Esophagus squamous epithelium (tissue), 5 donors: ENCODE measurements around the gene DHX15. TPM values are rescaled to one million over a fixed set of nuclear protein-coding genes. Genes with fewer than 3 reads are reported as not detected.

ENCODE experiments used
- DNase-seq: peaks from one replicate; lab custom pipeline; 2025; lab: John Stamatoyannopoulos, UW
- H3K27ac ChIP-seq, 4 donors: fragments of 200-600 bp; sonication (generic); one replicate each; pipeline ENCODE4 v1.5.1; 2016 to 2019; ENCODE audit warnings: mild to moderate bottlenecking in 1 of 4
- H3K27me3 ChIP-seq, 4 donors: fragments of 200-600 bp; sonication (generic); 1 replicate in 3 of 4; 2 replicates in 1 of 4; pipeline versions ENCODE4 v1.5.1 to v1.6.0; 2017 to 2021; ENCODE audit warnings: antibody characterized with exemption in 1 of 4
- H3K36me3 ChIP-seq, 3 donors: fragments of 200-600 bp; sonication (generic); one replicate each; pipeline ENCODE4 v1.5.1; 2016 to 2019
- H3K4me1 ChIP-seq, 3 donors: fragments of 200-600 bp; sonication (generic); one replicate each; pipeline ENCODE4 v1.5.1; 2017 to 2019
- H3K4me3 ChIP-seq, 4 donors: fragments of 200-600 bp; sonication (generic); 1 replicate in 3 of 4; 2 replicates in 1 of 4; pipeline ENCODE4 v1.5.1; 2016 to 2019; ENCODE audit warnings: mild to moderate bottlenecking in 2 of 4, moderate library complexity in 1 of 4
- H3K9me3 ChIP-seq, 3 donors: fragments of 200-600 bp; sonication (generic); one replicate each; pipeline ENCODE4 v1.5.1; 2016 to 2019
- CTCF ChIP-seq, 6 experiments: fragments of 450-650 bp in 4 of 6; fragments of 200-600 bp in 2 of 6; sonication (generic) in 2 of 6; IDR thresholded peaks; one replicate each; pipeline ENCODE4 v1.5.1; 2016 to 2019; ENCODE audit warnings: antibody characterized with exemption in 6 of 6, mild to moderate bottlenecking in 4 of 6, moderate library complexity in 4 of 6
- POLR2A ChIP-seq, 4 donors: fragments of 450-650 bp; IDR thresholded peaks; one replicate each; pipeline ENCODE4 v1.6.1; 2017; ENCODE audit warnings: antibody characterized with exemption in 4 of 4, mild to moderate bottlenecking in 4 of 4, moderate library complexity in 3 of 4
- WGBS, 2 donors: methylation state at CpG; one replicate each; pipeline ENCODE4 v1.1.5; 2018; 5-methylcytosine and 5-hydroxymethylcytosine counted together
- intact Hi-C: fragments of 100-400 bp; cut with DNase I; formaldehyde crosslinking; loops from one replicate; pipeline ENCODE4 v1.15.0; 2022
- total RNA-seq, 4 donors: library from RNA; depleted of rRNA; stranded (reverse); fragments of >200 nt; gene quantifications; one replicate each; pipeline ENCODE4 v1.1.0, GENCODE V29; 2016
- donor health status: DM: yes; HTN: yes; CAD: no.

The DHX15 gene
- total RNA-seq, 4 donors from 2014 or later: 74.1 to 160 (median 119) TPM

- Histone ChIP-seq H3K27me3 (no peaks in the 10 kb centered on the region), H3K4me1 (peaks cover 0 to 21% (median 4%) of the 10 kb centered on the region in 3 donors), H3K9me3 (no peaks in the 10 kb centered on the region), H3K36me3 (no peaks in the 10 kb centered on the region), H3K4me3 (no peak overlapping the region), H3K27ac (no peak overlapping the region)
- 83% methylated on average over 2 of the region's 22 CpGs; no CpG with 5 or more reads in 1 of the 2 donors for WGBS, 2 donors
- no peak for DNase-seq
- intact Hi-C loops: no loop called here
- no peak for TF ChIP-seq CTCF (IDR thresholded peaks at IDR 0.05)
- TF ChIP-seq POLR2A (IDR thresholded peaks at IDR 0.05): no peak
These were observed 14.9 kb upstream of the DHX15 start for GRCh38 chr4:24599275-24599674.

- WGBS, 2 donors: 53 to 58% methylated on average over 8 of the region's 8 CpGs
- Histone ChIP-seq H3K4me1 (peaks cover 0 to 21% (median 4%) of the 10 kb centered on the region in 3 donors), H3K27me3 (no peaks in the 10 kb centered on the region), H3K36me3 (no peaks in the 10 kb centered on the region), H3K27ac (peak overlapping the region; percentile 68 to 78 (median 73)), H3K4me3 (no peak overlapping the region), H3K9me3 (no peaks in the 10 kb centered on the region)
- TF ChIP-seq CTCF (IDR thresholded peaks at IDR 0.05): no peak
- no peak for TF ChIP-seq POLR2A (IDR thresholded peaks at IDR 0.05)
- intact Hi-C loops: no loop called here
- DNase-seq: no peak
These were observed 13.7 kb upstream of the DHX15 start for GRCh38 chr4:24598025-24598424.

GRCh38 chr4:24595659-24596058, 11.3 kb upstream of the DHX15 start:
- Histone ChIP-seq H3K9me3 (no peaks in the 10 kb centered on the region), H3K4me1 (peaks cover 0 to 21% (median 4%) of the 10 kb centered on the region in 3 donors), H3K27ac (no peak overlapping the region), H3K27me3 (no peaks in the 10 kb centered on the region), H3K36me3 (no peaks in the 10 kb centered on the region), H3K4me3 (no peak overlapping the region)
- 43 to 73% methylated on average over 1 to 2 of the region's 2 CpGs for WGBS, 2 donors
- TF ChIP-seq POLR2A (IDR thresholded peaks at IDR 0.05): no peak
- TF ChIP-seq CTCF (IDR thresholded peaks at IDR 0.05): no peak
- intact Hi-C loops: no loop called here
- no peak for DNase-seq

GRCh38 chr4:24594887-24595286, 10.5 kb upstream of the DHX15 start:
- no peak overlapping the region for H3K4me3 ChIP-seq
- 22 to 42% methylated on average over 2 of the region's 2 CpGs for WGBS, 2 donors
- no peak for DNase-seq
- no peaks in the 10 kb centered on the region for H3K36me3 ChIP-seq
- peaks cover 0 to 4% (median 0%) of the 10 kb centered on the region in 3 donors for H3K9me3 ChIP-seq
- H3K4me1 ChIP-seq: peaks cover 0 to 21% (median 4%) of the 10 kb centered on the region in 3 donors
- no peak for TF ChIP-seq CTCF (IDR thresholded peaks at IDR 0.05)
- no peak for TF ChIP-seq POLR2A (IDR thresholded peaks at IDR 0.05)
- intact Hi-C loops: no loop called here
- no peak overlapping the region for H3K27ac ChIP-seq
- H3K27me3 ChIP-seq: no peaks in the 10 kb centered on the region

- WGBS, 2 donors: 50 to 89% methylated on average over 2 of the region's 2 CpGs
- no peaks in the 10 kb centered on the region for H3K36me3 ChIP-seq
- intact Hi-C loops: no loop called here
- H3K27ac ChIP-seq: no peak overlapping the region
- TF ChIP-seq CTCF (IDR thresholded peaks at IDR 0.05): no peak
- no peak for TF ChIP-seq POLR2A (IDR thresholded peaks at IDR 0.05)
- H3K4me1 ChIP-seq: peaks cover 4 to 7% (median 5%) of the 10 kb centered on the region in 3 donors
- H3K9me3 ChIP-seq: peaks cover 0 to 8% (median 0%) of the 10 kb centered on the region in 3 donors
- no peak overlapping the region for H3K4me3 ChIP-seq
- DNase-seq: no peak
- no peaks in the 10 kb centered on the region for H3K27me3 ChIP-seq
These were observed 5.1 kb upstream of the DHX15 start for GRCh38 chr4:24589448-24589847.
